GM23248 (cell line): Measurements from ENCODE around the gene GNG14. TPM values are rescaled to one million over a fixed set of nuclear protein-coding genes. Genes with fewer than 3 reads are reported as not detected.

Experiments used
- DNase-seq: peaks from one replicate; pipeline ENCODE4 v3.0.0-alpha.2; 2015
- H2AFZ ChIP-seq: fragments of 200-600 bp; sonication (generic); 2 replicates; pipeline ENCODE4 v1.6.1; 2016; ENCODE audit warnings: antibody characterized with exemption
- H3F3A ChIP-seq: fragments of 200-600 bp; sonication (generic); 2 replicates; pipeline ENCODE4 v1.6.1; 2016; ENCODE audit warnings: mild to moderate bottlenecking, antibody characterized with exemption, mixed run types; ENCODE audit not compliant: insufficient read depth
- H3K27ac ChIP-seq: fragments of 200-600 bp; sonication (generic); 2 replicates; pipeline ENCODE4 v1.5.1; 2016; ENCODE audit warnings: mild to moderate bottlenecking
- H3K27me3 ChIP-seq: fragments of 200-600 bp; sonication (generic); replicated peaks from 2 replicates; pipeline ENCODE4 v1.6.1; 2016; ENCODE audit warnings: mild to moderate bottlenecking; ENCODE audit not compliant: insufficient read depth
- H3K36me3 ChIP-seq: fragments of 200-600 bp; sonication (generic); 2 replicates; pipeline ENCODE4 v1.6.1; 2016; ENCODE audit warnings: low read depth, mild to moderate bottlenecking
- H3K4me1 ChIP-seq: fragments of 200-600 bp; sonication (generic); 2 replicates; pipeline ENCODE4 v1.6.1; 2016; ENCODE audit warnings: mild to moderate bottlenecking; ENCODE audit not compliant: insufficient read depth
- H3K4me2 ChIP-seq: fragments of 200-600 bp; sonication (generic); one replicate; pipeline ENCODE4 v1.6.1; 2016; ENCODE audit warnings: mild to moderate bottlenecking; ENCODE audit not compliant: unreplicated experiment
- H3K4me3 ChIP-seq: fragments of 200-600 bp; sonication (generic); 2 replicates; pipeline ENCODE4 v1.5.1; 2016; ENCODE audit warnings: mild to moderate bottlenecking
- H3K79me2 ChIP-seq: fragments of 200-600 bp; sonication (generic); 2 replicates; pipeline ENCODE4 v1.6.1; 2016; ENCODE audit warnings: mild to moderate bottlenecking; ENCODE audit not compliant: insufficient read depth
- H3K9ac ChIP-seq: fragments of 200-600 bp; sonication (generic); 2 replicates; pipeline ENCODE4 v1.6.1; 2016; ENCODE audit warnings: mild to moderate bottlenecking
- H3K9me2 ChIP-seq: fragments of 200-600 bp; sonication (generic); 2 replicates; pipeline ENCODE4 v1.6.1; 2016; ENCODE audit warnings: mixed run types, mild to moderate bottlenecking, moderate library complexity; ENCODE audit not compliant: insufficient read depth
- H3K9me3 ChIP-seq: fragments of 200-600 bp; sonication (generic); one replicate; pipeline ENCODE4 v1.6.1; 2017; ENCODE audit warnings: low read depth
- H4K20me1 ChIP-seq: fragments of 200-600 bp; sonication (generic); 2 replicates; pipeline ENCODE4 v1.6.0; 2016; ENCODE audit not compliant: insufficient read depth
- EZH2 ChIP-seq: fragments of 200-600 bp; sonication (generic); IDR thresholded peaks from 2 replicates; pipeline ENCODE4 v1.6.1; 2018; ENCODE audit warnings: antibody characterized with exemption, mild to moderate bottlenecking; ENCODE audit not compliant: insufficient read depth, poor library complexity, severe bottlenecking
- EZH2phosphoT487 ChIP-seq: fragments of 200-600 bp; sonication (generic); IDR thresholded peaks from 2 replicates; pipeline ENCODE4 v1.6.1; 2018; ENCODE audit warnings: antibody characterized with exemption, moderate library complexity, mild to moderate bottlenecking, low read depth; ENCODE audit not compliant: insufficient read depth
- WGBS, 2 experiments: methylation state at CpG; one replicate each; pipeline ENCODE4 v1.1.6; 2015 to 2017; ENCODE audit warnings: low lambda C conversion rate in 2 of 2, low coverage in 1 of 2; ENCODE audit errors: missing lambda C conversion rate in 2 of 2; 5-methylcytosine and 5-hydroxymethylcytosine counted together
- in situ Hi-C: fragments of 300-500 bp; cut with MboI; formaldehyde crosslinking; loops from 2 replicates; pipeline ENCODE4 v1.15.0; 2020
- polyA plus RNA-seq: library from polyadenylated mRNA; unstranded; fragments of >200 nt; fragmentation: Nextera tagmentation; extraction: Ambion mirVana; gene quantifications from 2 replicates; pipeline ENCODE4 v1.2.1, GENCODE V29; 2016
- total RNA-seq: library from RNA; depleted of rRNA; stranded (reverse); fragments of >200 nt; shearing (Covaris generic); gene quantifications from 2 replicates; pipeline ENCODE4 v1.2.3, GENCODE V29; 2014

Gene GNG14
- total and polyA plus RNA-seq, 2 experiments from 2014 or later = not detected

- peaks cover 3% of the 10 kb centered on the region; the same call in 1 of the 2 replicates for H3F3A ChIP-seq
- no peaks in the 10 kb centered on the region for H3K9me2 ChIP-seq
- H3K9ac ChIP-seq = no peak overlapping the region
- H3K27ac ChIP-seq = no peak overlapping the region
- H3K4me1 ChIP-seq = no peaks in the 10 kb centered on the region
- no peaks in the 10 kb centered on the region for H3K9me3 ChIP-seq
- no peak overlapping the region for H2AFZ ChIP-seq
- no peaks in the 10 kb centered on the region for H3K79me2 ChIP-seq
- WGBS, 2 experiments = 94% methylated on average over 3 of the region's 3 CpGs
- no peak overlapping the region for H3K4me3 ChIP-seq
- TF ChIP-seq EZH2 (no peak), EZH2phosphoT487 (no peak)
- no peaks in the 10 kb centered on the region for H3K27me3 ChIP-seq
- no peak for DNase-seq
- no peaks in the 10 kb centered on the region for H4K20me1 ChIP-seq
- H3K36me3 ChIP-seq = no peaks in the 10 kb centered on the region
- in situ Hi-C loops = no loop called here
- H3K4me2 ChIP-seq = no peak overlapping the region
Measured at GRCh38 chr19:12685831-12686230, 2.0 kb upstream of the GNG14 start.

DNA sequence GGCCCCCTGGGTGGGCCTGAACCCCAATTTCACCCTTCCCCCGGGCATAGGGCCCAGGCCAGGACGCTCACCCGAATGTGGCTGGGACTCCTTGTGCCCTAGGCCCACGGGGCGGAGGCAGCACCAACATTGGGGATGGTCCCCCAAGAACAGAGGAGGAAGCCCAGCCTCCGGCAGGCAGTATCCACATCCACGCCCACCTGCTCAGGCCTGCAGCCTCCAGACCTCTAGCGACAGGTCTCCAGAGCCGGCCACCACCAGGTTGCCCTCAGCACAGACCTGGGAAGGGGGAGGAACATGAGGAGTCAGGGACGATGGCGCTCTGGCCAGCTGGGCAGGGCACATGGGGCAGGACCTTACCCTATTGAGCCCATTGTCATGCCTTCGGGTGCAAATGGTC lies 1.2 kb downstream of the GNG14 start:
- Histone ChIP-seq H3K4me2 (no peak overlapping the region), H3K36me3 (no peaks in the 10 kb centered on the region), H3K27ac (no peak overlapping the region), H3F3A (no peaks in the 10 kb centered on the region), H3K9ac (no peak overlapping the region), H3K27me3 (no peaks in the 10 kb centered on the region), H2AFZ (no peak overlapping the region), H4K20me1 (no peaks in the 10 kb centered on the region), H3K9me3 (no peaks in the 10 kb centered on the region), H3K9me2 (no peaks in the 10 kb centered on the region), H3K4me3 (no peak overlapping the region), H3K79me2 (no peaks in the 10 kb centered on the region), H3K4me1 (no peaks in the 10 kb centered on the region)
- no peak for DNase-seq
- WGBS, 2 experiments = 94 to 98% methylated on average over 10 to 12 of the region's 12 CpGs
- in situ Hi-C loops = no loop called here
- no peak for TF ChIP-seq EZH2
- TF ChIP-seq EZH2phosphoT487 = no peak

DNA sequence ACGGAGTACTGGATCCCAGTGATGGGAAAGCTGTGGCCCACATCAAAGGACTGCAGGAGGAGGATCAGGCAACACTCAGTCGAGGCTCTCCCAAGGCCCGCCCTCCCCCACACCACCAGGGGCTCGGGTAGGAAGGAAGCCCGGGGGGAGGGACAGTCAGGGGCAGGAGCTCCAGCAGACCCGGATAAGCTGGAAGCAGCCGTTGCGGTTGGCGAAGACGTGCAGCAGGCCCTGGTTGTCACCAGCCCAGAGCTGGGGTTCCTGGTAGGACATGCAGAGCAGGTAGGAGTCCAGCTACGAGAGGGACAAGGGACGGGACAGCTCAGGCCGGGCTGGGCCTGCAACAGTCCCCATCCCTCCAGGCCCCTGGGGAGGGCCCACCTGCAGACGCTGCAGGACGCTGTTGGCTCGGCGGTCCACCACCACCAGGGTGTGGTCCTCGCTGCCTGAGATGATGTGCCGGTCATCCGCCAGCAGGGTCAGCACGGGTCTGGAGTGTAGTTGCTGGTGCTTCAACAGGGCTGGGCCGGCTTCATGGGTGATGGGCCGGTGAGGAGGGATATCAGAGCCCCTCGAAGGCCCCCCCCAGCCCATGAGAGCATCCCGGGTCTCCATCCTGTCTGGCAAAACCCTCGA lies 1.9 kb downstream of the GNG14 start:
- TF ChIP-seq EZH2phosphoT487 (no peak), EZH2 (no peak)
- Histone ChIP-seq H3F3A (no peaks in the 10 kb centered on the region), H3K4me1 (no peaks in the 10 kb centered on the region), H3K4me3 (no peak overlapping the region), H3K4me2 (no peak overlapping the region), H4K20me1 (no peaks in the 10 kb centered on the region), H3K9me3 (no peaks in the 10 kb centered on the region), H2AFZ (no peak overlapping the region), H3K9ac (no peak overlapping the region), H3K27ac (no peak overlapping the region), H3K79me2 (no peaks in the 10 kb centered on the region), H3K27me3 (no peaks in the 10 kb centered on the region), H3K36me3 (no peaks in the 10 kb centered on the region), H3K9me2 (no peaks in the 10 kb centered on the region)
- WGBS, 2 experiments = 78 to 82% methylated on average over 23 to 26 of the region's 26 CpGs
- no peak for DNase-seq
- in situ Hi-C loops = no loop called here

GRCh38 chr19:12692960-12693359 lies 5.2 kb downstream of the GNG14 start:
- Histone ChIP-seq H3K36me3 (no peaks in the 10 kb centered on the region), H3K27ac (no peak overlapping the region), H3K4me2 (no peak overlapping the region), H4K20me1 (no peaks in the 10 kb centered on the region), H3K27me3 (no peaks in the 10 kb centered on the region), H3K79me2 (peaks cover 7% of the 10 kb centered on the region), H3K4me1 (peaks cover 7% of the 10 kb centered on the region; the same call in 1 of the 2 replicates), H3K9me2 (no peaks in the 10 kb centered on the region), H2AFZ (no peak overlapping the region), H3K9me3 (no peaks in the 10 kb centered on the region), H3F3A (0 out of 2 replicates have a peak, but pooled peaks cover 5% of the 10 kb centered on the region), H3K9ac (no peak overlapping the region), H3K4me3 (no peak overlapping the region)
- in situ Hi-C loops = no loop called here
- WGBS, 2 experiments = 73 to 82% methylated on average over 5 of the region's 5 CpGs
- TF ChIP-seq EZH2 = no peak
- DNase-seq = no peak
